NCI-H510A treated with DMSO at 0.1 percent for 48 hours (cell line): ENCODE data around the gene IL22RA1.

Source experiments
- DNase-seq: peaks from one replicate; lab custom pipeline; 2025; lab: John Stamatoyannopoulos, UW

IL22RA1 gene

GRCh38 chr1:24074817-24075589 lies 67.9 kb downstream of the IL22RA1 start:
- no peak for DNase-seq

GRCh38 chr1:24074196-24074595 lies 68.7 kb downstream of the IL22RA1 start:
- no peak for DNase-seq

- DNase-seq, result no peak
Observed at GRCh38 chr1:24071941-24072340, 71.0 kb downstream of the IL22RA1 start.

- DNase-seq, result peak; percentile 88
Observed at GRCh38 chr1:24070821-24071393, 72.0 kb downstream of the IL22RA1 start.

- DNase-seq, result no peak
Observed at GRCh38 chr1:24069817-24070216, 73.1 kb downstream of the IL22RA1 start.
